ENCODE results near the gene TSHZ1.
A peak's percentile ranks its signal among the peaks of the same experiment; 100 is the strongest.

TSHZ1 gene

DNA sequence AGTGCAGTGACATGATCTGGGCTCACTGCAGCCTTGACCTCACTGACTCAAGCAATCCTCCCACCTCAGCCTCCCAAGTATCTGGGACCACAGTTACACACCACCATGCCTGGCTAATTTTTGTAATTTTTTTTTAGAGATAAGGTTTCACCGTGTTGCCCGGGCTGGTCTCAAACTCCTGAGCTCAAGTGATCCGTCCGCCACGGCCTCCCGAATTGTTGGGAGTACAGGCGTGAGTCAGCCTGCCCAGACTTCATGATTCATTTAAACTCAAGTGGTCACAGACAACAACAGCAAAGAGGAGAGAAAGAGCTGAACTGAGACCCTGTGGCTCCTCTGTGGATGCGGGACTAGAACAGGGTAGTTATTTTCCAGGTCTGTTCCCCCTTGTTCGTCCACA lies 83.0 kb downstream of the TSHZ1 start:
- Mint-ChIP-seq H3K4me3 (no peak overlapping the region), H3K27ac (no peak overlapping the region), H3K9me3 (no peaks in the 10 kb centered on the region), H3K36me3 (peaks cover 10% of the 10 kb centered on the region), H3K4me1 (no peaks in the 10 kb centered on the region)
- DNase-seq (ENCODE audit: low spot score in 2 of 2) (no peak), ATAC-seq (no peak)

GRCh38 chr18:75297731-75298130 lies 87.1 kb downstream of the TSHZ1 start:
- no peaks in the 10 kb centered on the region for H3K9me3 Mint-ChIP-seq
- ATAC-seq (no peak), DNase-seq (ENCODE audit: low spot score in 2 of 2) (no peak)
- no peak overlapping the region for H3K4me3 Mint-ChIP-seq
- no peaks in the 10 kb centered on the region for H3K36me3 Mint-ChIP-seq
- H3K4me1 Mint-ChIP-seq, result no peaks in the 10 kb centered on the region
- no peak overlapping the region for H3K27ac Mint-ChIP-seq

- Mint-ChIP-seq H3K27ac (no peak overlapping the region), H3K4me1 (no peaks in the 10 kb centered on the region), H3K36me3 (no peaks in the 10 kb centered on the region), H3K4me3 (no peak overlapping the region), H3K9me3 (peaks cover 3% of the 10 kb centered on the region)
- DNase-seq (ENCODE audit: low spot score in 2 of 2), result peak in 1 of 2 donors; percentile 43
- no peak for ATAC-seq
Observed at GRCh38 chr18:75304678-75305557, 94.3 kb downstream of the TSHZ1 start.

- ATAC-seq, result no peak
- no peaks in the 10 kb centered on the region for H3K36me3 Mint-ChIP-seq
- H3K4me1 Mint-ChIP-seq, result no peaks in the 10 kb centered on the region
- peaks cover 10% of the 10 kb centered on the region for H3K9me3 Mint-ChIP-seq
- no peak overlapping the region for H3K4me3 Mint-ChIP-seq
- no peak overlapping the region for H3K27ac Mint-ChIP-seq
- peak in 1 of 2 donors; percentile 6 for DNase-seq (ENCODE audit: low spot score in 2 of 2)
Observed at GRCh38 chr18:75305984-75306383, 95.4 kb downstream of the TSHZ1 start.

GRCh38 chr18:75307530-75307929 lies 96.9 kb downstream of the TSHZ1 start:
- Mint-ChIP-seq H3K4me1 (no peaks in the 10 kb centered on the region), H3K27ac (no peak overlapping the region), H3K36me3 (no peaks in the 10 kb centered on the region), H3K9me3 (peaks cover 10% of the 10 kb centered on the region), H3K4me3 (no peak overlapping the region)
- no peak for ATAC-seq
- DNase-seq (ENCODE audit: low spot score in 2 of 2), result no peak

DNA sequence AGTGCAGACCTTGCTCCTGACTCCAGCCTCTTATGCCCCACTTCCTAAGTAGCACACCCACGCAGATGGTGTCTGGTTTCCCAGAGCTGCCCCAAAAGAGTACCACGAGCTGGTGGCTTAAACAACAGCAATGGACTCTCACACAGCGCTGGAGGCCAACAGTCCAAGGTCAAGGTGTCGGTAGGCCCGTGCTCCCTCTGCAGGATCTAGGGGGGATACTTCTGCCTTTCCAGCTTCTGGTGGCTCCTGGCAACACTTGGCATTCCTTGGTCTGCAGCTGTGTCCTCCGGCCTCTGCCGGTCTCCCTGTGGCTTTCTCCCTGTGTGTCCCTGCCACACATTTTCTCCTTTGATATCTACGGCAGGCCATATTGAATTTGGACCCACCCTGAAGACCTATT lies 99.0 kb downstream of the TSHZ1 start:
- H3K27ac Mint-ChIP-seq, result no peak overlapping the region
- no peak overlapping the region for H3K4me3 Mint-ChIP-seq
- DNase-seq (ENCODE audit: low spot score in 2 of 2), result peak in 1 of 2 donors; percentile 33
- H3K9me3 Mint-ChIP-seq, result peaks cover 10% of the 10 kb centered on the region
- H3K36me3 Mint-ChIP-seq, result no peaks in the 10 kb centered on the region
- H3K4me1 Mint-ChIP-seq, result no peaks in the 10 kb centered on the region
- no peak for ATAC-seq

DNA sequence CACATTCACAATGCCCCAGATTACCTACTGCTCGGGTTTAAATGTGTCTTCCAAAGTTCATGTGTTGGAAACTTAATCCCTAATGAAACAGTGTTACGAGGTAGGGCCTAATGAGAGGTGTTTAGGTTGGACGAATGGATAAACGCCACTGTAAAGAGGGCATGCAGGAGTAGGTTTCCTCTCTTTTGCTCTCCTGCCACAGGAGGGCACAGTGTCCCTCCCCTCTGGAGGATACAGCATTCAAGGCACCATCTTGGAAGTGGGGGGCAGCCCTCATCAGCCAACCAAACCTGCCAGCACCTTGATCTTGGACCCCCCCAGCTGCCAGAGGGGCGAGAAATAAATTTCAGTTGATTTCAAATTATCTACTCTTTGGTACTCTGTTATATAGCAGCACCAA lies 103.5 kb downstream of the TSHZ1 start:
- Mint-ChIP-seq H3K9me3 (peaks cover 10% of the 10 kb centered on the region), H3K4me3 (no peak overlapping the region)
- no peak for DNase-seq (ENCODE audit: low spot score in 2 of 2)

GRCh38 chr18:75314606-75315005 lies 104.0 kb downstream of the TSHZ1 start:
- Mint-ChIP-seq H3K36me3 (no peaks in the 10 kb centered on the region), H3K9me3 (peaks cover 7% of the 10 kb centered on the region), H3K4me3 (no peak overlapping the region), H3K4me1 (no peaks in the 10 kb centered on the region), H3K27ac (no peak overlapping the region)
- peak in 1 of 2 donors; percentile 26 for DNase-seq (ENCODE audit: low spot score in 2 of 2)
- ATAC-seq, result no peak

More for the DNA sequence above, 103.5 kb downstream of the TSHZ1 start:
- H3K4me1 Mint-ChIP-seq, result no peaks in the 10 kb centered on the region
- H3K36me3 Mint-ChIP-seq, result no peaks in the 10 kb centered on the region
- no peak overlapping the region for H3K27ac Mint-ChIP-seq
- ATAC-seq, result no peak

- DNase-seq (ENCODE audit: low spot score in 2 of 2), result peak in 1 of 2 donors; percentile 25
- Mint-ChIP-seq H3K27ac (no peak overlapping the region), H3K9me3 (no peaks in the 10 kb centered on the region), H3K4me3 (no peak overlapping the region), H3K4me1 (no peaks in the 10 kb centered on the region), H3K36me3 (no peaks in the 10 kb centered on the region)
- no peak for ATAC-seq
Observed at GRCh38 chr18:75316223-75316622, 105.6 kb downstream of the TSHZ1 start.

GRCh38 chr18:75316826-75317225 lies 106.2 kb downstream of the TSHZ1 start:
- Mint-ChIP-seq H3K9me3 (no peaks in the 10 kb centered on the region), H3K4me1 (no peaks in the 10 kb centered on the region)

GRCh38 chr18:75317300-75317699 lies 106.7 kb downstream of the TSHZ1 start:
- Mint-ChIP-seq H3K4me3 (no peak overlapping the region), H3K4me1 (no peaks in the 10 kb centered on the region), H3K9me3 (no peaks in the 10 kb centered on the region), H3K36me3 (no peaks in the 10 kb centered on the region), H3K27ac (no peak overlapping the region)
- DNase-seq (ENCODE audit: low spot score in 2 of 2) (peak in 1 of 2 donors; percentile 12), ATAC-seq (no peak)

More at GRCh38 chr18:75316826-75317225, 106.2 kb downstream of the TSHZ1 start:
- H3K36me3 Mint-ChIP-seq, result no peaks in the 10 kb centered on the region
- no peak overlapping the region for H3K4me3 Mint-ChIP-seq
- DNase-seq (ENCODE audit: low spot score in 2 of 2), result no peak
- ATAC-seq, result no peak
- no peak overlapping the region for H3K27ac Mint-ChIP-seq

GRCh38 chr18:75317703-75318102 lies 107.1 kb downstream of the TSHZ1 start:
- Mint-ChIP-seq H3K36me3 (no peaks in the 10 kb centered on the region), H3K27ac (no peak overlapping the region), H3K9me3 (no peaks in the 10 kb centered on the region), H3K4me3 (no peak overlapping the region), H3K4me1 (no peaks in the 10 kb centered on the region)
- DNase-seq (ENCODE audit: low spot score in 2 of 2) (no peak), ATAC-seq (no peak)

DNA sequence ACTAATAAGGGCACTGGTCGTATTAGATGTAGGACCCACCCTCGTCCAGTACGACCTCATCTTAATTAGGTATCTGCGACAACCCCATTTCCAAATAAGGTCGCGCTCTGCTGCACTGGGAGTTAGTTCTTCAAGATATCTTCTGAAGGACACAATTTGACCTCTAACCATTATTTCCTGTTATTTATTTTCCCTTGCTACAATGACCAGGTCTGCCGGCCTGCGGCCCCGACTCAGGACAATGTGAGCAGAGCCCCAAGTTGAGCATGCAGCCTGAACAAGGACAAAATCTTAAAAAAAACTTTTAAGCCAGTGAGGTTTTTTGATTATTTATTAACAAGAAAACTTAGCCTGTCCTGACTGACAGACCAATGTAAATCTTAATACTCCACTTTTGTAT lies 109.3 kb downstream of the TSHZ1 start:
- Mint-ChIP-seq H3K27ac (no peak overlapping the region), H3K36me3 (no peaks in the 10 kb centered on the region), H3K9me3 (no peaks in the 10 kb centered on the region), H3K4me3 (no peak overlapping the region), H3K4me1 (no peaks in the 10 kb centered on the region)
- DNase-seq (ENCODE audit: low spot score in 2 of 2) (no peak), ATAC-seq (no peak)

DNA sequence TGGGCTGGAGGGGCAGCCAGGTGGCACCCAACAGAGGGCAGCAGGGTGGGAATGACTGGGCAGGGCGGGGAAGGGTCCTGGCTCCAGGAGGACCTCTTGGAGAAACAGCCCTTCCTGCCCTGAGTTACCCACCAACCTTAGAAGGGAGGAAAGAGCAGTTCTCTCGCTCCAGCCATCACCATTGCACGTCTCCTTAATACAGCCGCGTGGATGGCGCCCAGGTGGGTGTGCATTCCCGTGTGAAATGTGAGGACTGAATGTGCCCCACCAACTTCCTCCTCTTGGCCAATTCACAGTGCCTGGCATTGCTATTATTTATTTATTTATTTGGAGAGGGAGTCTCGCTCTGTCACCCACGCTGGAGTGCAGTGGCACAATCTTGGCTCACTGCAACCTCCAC lies 109.9 kb downstream of the TSHZ1 start:
- no peaks in the 10 kb centered on the region for H3K4me1 Mint-ChIP-seq
- H3K27ac Mint-ChIP-seq, result no peak overlapping the region

GRCh38 chr18:75321431-75321830 lies 110.8 kb downstream of the TSHZ1 start:
- H3K27ac Mint-ChIP-seq, result no peak overlapping the region
- no peaks in the 10 kb centered on the region for H3K36me3 Mint-ChIP-seq
- peaks cover 11% of the 10 kb centered on the region for H3K9me3 Mint-ChIP-seq
- DNase-seq (ENCODE audit: low spot score in 2 of 2), result peak in 1 of 2 donors; percentile 35
- no peak for ATAC-seq
- no peaks in the 10 kb centered on the region for H3K4me1 Mint-ChIP-seq
- H3K4me3 Mint-ChIP-seq, result no peak overlapping the region

More for the DNA sequence above, 109.9 kb downstream of the TSHZ1 start:
- Mint-ChIP-seq H3K4me3 (no peak overlapping the region), H3K36me3 (no peaks in the 10 kb centered on the region), H3K9me3 (peaks cover 3% of the 10 kb centered on the region)
- no peak for ATAC-seq
- peak in 1 of 2 donors; percentile 23 for DNase-seq (ENCODE audit: low spot score in 2 of 2)

DNA sequence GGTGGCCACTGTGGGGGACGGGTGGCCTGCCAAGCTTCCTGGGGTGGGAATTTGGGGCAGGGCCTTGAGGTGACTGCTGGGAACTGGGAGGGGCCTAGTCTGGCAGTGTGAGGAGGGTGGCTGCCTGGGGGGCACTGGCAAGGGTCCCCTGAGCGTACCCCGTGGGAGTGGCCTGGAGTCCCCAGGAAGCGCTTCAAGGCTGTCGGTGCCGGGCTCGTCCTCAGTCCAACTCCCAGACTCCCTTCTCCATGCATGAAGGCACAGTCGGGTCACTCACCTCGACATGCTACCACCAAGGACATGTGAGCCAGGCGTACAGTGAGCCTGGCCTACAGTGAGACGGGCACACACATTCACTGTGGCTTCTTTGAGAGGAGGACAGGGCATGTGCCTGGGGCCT lies 111.6 kb downstream of the TSHZ1 start:
- Mint-ChIP-seq H3K4me3 (no peak overlapping the region), H3K4me1 (no peaks in the 10 kb centered on the region), H3K36me3 (no peaks in the 10 kb centered on the region), H3K9me3 (peaks cover 13% of the 10 kb centered on the region), H3K27ac (no peak overlapping the region)
- no peak for ATAC-seq
- DNase-seq (ENCODE audit: low spot score in 2 of 2), result peak in 1 of 2 donors; percentile 25
